Chondrocyte (in vitro differentiated cells): ENCODE measurements around the gene CNDP1. TPM values are rescaled to one million over a fixed set of nuclear protein-coding genes. Genes with fewer than 3 reads are reported as not detected.

ENCODE experiments used
- DNase-seq: peaks from one replicate; pipeline ENCODE4 v3.0.0; 2021; ENCODE audit warnings: mixed read lengths, low spot score
- H3K27ac Mint-ChIP-seq: one replicate; pipeline ENCODE4 v1.8.0; 2021; ENCODE audit warnings: mild to moderate bottlenecking, moderate library complexity, mixed read lengths; ENCODE audit not compliant: unreplicated experiment
- H3K27me3 Mint-ChIP-seq: 2 replicates; pipeline ENCODE4 v1.8.0; 2021; ENCODE audit warnings: low read depth, mixed read lengths
- H3K36me3 Mint-ChIP-seq: 2 replicates; pipeline ENCODE4 v1.8.0; 2021; ENCODE audit warnings: low read depth, mixed read lengths
- H3K4me1 Mint-ChIP-seq: 2 replicates; pipeline ENCODE4 v1.8.0; 2021; ENCODE audit warnings: low read depth, mild to moderate bottlenecking, mixed read lengths
- H3K4me3 Mint-ChIP-seq: one replicate; pipeline ENCODE4 v1.8.0; 2021; ENCODE audit warnings: mild to moderate bottlenecking, moderate library complexity, mixed read lengths; ENCODE audit not compliant: unreplicated experiment
- H3K9me3 Mint-ChIP-seq: 2 replicates; pipeline ENCODE4 v1.8.0; 2021; ENCODE audit warnings: low read depth, mixed read lengths
- total RNA-seq: library from RNA; stranded (reverse); gene quantifications from 3 replicates; pipeline ENCODE4 v1.2.1, GENCODE V29; 2021
- TF ChIP-seq, protein P1 (sequence below): fragments of 200-600 bp; sonication (generic); IDR thresholded peaks from 2 replicates; pipeline ENCODE4 v1.5.0; 2021; ENCODE audit warnings: antibody characterized with exemption, mild to moderate bottlenecking, moderate library complexity

Gene CNDP1
- total RNA-seq, 1 donor from 2014 or later, result 0.22 TPM

DNA sequence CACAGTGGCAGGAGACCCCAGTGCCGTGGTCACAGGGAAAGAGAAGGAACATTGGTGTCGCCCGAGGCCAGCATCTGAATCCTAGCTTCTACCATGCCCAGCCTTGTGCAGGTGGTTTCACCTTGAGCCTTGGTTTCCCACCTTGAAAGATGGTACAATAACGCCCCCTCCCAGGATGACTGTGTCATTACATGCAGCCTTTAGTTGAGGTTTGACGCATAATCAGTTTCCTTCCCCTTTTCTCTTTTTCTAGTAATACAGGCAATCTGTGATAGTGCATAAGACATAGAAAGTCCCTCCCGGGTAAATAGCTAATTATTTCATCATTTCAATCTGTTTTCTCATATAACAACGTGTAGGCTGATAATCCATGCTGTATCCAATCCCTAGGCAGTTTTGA lies 33.5 kb downstream of the CNDP1 start:
- H3K4me1 Mint-ChIP-seq, result no peaks in the 10 kb centered on the region
- peaks cover 27% of the 10 kb centered on the region for H3K27me3 Mint-ChIP-seq
- H3K36me3 Mint-ChIP-seq, result no peaks in the 10 kb centered on the region
- H3K9me3 Mint-ChIP-seq, result peaks cover 7% of the 10 kb centered on the region
- no peak for DNase-seq
- no peak overlapping the region for H3K27ac Mint-ChIP-seq
- no peak overlapping the region for H3K4me3 Mint-ChIP-seq
- TF ChIP-seq, protein P1, sequence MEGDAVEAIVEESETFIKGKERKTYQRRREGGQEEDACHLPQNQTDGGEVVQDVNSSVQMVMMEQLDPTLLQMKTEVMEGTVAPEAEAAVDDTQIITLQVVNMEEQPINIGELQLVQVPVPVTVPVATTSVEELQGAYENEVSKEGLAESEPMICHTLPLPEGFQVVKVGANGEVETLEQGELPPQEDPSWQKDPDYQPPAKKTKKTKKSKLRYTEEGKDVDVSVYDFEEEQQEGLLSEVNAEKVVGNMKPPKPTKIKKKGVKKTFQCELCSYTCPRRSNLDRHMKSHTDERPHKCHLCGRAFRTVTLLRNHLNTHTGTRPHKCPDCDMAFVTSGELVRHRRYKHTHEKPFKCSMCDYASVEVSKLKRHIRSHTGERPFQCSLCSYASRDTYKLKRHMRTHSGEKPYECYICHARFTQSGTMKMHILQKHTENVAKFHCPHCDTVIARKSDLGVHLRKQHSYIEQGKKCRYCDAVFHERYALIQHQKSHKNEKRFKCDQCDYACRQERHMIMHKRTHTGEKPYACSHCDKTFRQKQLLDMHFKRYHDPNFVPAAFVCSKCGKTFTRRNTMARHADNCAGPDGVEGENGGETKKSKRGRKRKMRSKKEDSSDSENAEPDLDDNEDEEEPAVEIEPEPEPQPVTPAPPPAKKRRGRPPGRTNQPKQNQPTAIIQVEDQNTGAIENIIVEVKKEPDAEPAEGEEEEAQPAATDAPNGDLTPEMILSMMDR, result no peak

DNA sequence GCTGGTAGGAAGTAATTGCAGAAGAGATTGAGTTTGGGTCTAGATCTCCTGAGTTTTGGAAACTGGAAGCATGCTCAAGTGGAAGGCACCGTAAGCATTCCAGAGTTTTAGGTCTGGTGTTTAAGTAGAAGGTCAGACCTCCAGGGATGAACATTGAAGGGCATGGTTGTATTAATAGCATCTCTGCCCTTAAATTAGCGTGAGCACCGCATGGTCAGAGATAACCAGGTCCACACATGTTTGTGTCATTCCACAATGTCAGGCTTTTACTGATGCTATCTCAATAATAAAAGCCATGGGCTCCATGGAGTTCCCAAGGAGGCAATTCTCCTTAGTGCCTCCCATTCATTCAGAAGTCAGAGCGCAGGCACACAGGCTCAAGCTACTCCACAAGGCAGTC lies 35.1 kb downstream of the CNDP1 start:
- Mint-ChIP-seq H3K4me3 (no peak overlapping the region), H3K9me3 (peaks cover 7% of the 10 kb centered on the region), H3K4me1 (no peaks in the 10 kb centered on the region), H3K36me3 (no peaks in the 10 kb centered on the region), H3K27me3 (peaks cover 28% of the 10 kb centered on the region), H3K27ac (no peak overlapping the region)
- TF ChIP-seq, protein P1, result no peak
- DNase-seq, result no peak

DNA sequence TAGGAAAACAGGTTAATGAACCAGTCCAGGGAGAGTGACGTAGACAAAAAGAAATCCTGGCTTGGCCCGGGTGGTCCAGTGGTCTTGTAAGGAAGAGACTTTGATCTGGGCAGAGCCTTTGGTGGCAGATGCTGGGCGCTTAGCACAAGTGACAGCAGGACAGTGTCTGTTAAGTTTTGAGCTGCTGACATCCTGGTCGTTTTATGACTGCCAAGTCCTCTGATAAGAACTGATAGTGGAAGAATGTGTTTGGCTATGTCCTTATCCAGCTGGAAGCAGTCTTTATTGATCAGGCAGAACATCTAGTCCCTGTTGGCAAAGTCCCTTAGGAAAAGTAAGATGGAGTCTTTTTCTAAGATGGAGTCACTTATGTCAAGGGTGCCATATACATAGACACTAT lies 36.0 kb downstream of the CNDP1 start:
- no peaks in the 10 kb centered on the region for H3K4me1 Mint-ChIP-seq
- H3K36me3 Mint-ChIP-seq, result no peaks in the 10 kb centered on the region
- DNase-seq, result no peak
- TF ChIP-seq, protein P1, result no peak
- H3K9me3 Mint-ChIP-seq, result peaks cover 7% of the 10 kb centered on the region
- no peak overlapping the region for H3K4me3 Mint-ChIP-seq
- H3K27ac Mint-ChIP-seq, result no peak overlapping the region
- peaks cover 28% of the 10 kb centered on the region for H3K27me3 Mint-ChIP-seq

DNA sequence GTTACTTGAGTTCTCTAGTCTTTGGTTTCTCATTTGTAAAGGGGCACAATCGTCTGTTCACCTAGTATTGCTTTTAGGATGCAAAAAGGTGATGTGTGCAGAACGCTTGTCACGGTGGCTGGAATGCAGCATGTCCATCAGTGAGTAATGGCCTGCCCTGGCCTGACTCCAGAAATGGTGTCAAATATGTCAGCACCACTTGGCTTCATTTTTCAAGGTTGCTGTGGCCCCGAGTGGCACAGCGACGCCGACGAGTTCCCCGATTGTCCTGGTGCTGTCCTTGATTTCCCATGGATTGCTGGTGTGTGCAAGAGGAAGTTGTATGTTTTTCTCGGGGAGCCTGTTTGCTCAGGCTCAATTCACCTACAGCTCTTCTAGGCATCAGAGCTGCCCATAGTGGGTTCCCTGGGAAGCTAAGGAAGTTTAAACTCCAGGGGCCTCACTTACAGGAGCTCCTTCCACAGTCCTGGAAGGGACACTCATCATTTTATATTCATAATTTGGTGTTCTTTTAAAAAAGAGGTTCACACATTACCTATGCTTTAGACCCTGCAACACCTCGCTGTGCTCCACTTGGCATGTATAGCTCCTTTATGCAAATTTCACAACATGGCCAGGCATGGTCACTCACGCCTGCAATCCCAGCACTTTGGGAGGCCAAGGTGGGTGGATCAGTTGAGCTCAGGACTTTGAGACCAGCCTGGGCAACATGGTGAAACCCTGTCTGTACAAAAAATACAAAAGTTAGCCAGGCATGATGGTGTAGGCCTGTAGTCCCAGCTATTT lies 37.8 kb downstream of the CNDP1 start:
- TF ChIP-seq, protein P1, result no peak
- DNase-seq, result no peak
- H3K4me1 Mint-ChIP-seq, result no peaks in the 10 kb centered on the region
- H3K27ac Mint-ChIP-seq, result no peak overlapping the region
- H3K36me3 Mint-ChIP-seq, result no peaks in the 10 kb centered on the region
- peaks cover 3% of the 10 kb centered on the region for H3K9me3 Mint-ChIP-seq
- peaks cover 28% of the 10 kb centered on the region for H3K27me3 Mint-ChIP-seq
- no peak overlapping the region for H3K4me3 Mint-ChIP-seq

DNA sequence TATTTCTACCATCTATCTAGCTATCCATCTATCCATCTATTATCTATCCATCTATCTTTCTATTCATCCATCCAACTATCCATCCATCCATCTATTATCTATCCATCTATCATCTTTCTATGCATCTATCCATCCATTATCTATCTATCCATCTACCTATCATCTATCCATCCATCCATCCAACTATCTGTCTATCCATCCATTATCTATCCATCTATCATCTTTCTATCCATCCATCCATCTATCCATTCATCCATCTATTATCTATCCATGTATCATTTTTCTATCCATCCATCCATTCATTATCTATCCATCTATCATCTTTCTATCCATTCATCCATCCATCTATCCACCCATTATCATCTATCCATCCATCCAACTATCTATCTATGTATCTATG lies 38.8 kb downstream of the CNDP1 start:
- no peaks in the 10 kb centered on the region for H3K36me3 Mint-ChIP-seq
- no peak overlapping the region for H3K27ac Mint-ChIP-seq
- peaks cover 31% of the 10 kb centered on the region for H3K27me3 Mint-ChIP-seq
- H3K4me3 Mint-ChIP-seq, result no peak overlapping the region
- TF ChIP-seq, protein P1, result no peak
- DNase-seq, result no peak
- H3K9me3 Mint-ChIP-seq, result no peaks in the 10 kb centered on the region
- H3K4me1 Mint-ChIP-seq, result no peaks in the 10 kb centered on the region
